HG03097 (cell line): ENCODE measurements around the gene MALT1.
A peak's percentile ranks its signal among the peaks of the same experiment; 100 is the strongest.
"Not testable (repeated sequence)": the region's sequence is repeated elsewhere in the genome, so short reads cannot be mapped to it uniquely, and the experiment has no call there.

ENCODE experiments used
- ATAC-seq: cut with Tn5 transposase; IDR thresholded peaks from one replicate; pipeline ENCODE4 v1.9.1; 2021; ENCODE audit not compliant: unreplicated experiment, low FRiP score

Gene MALT1

DNA sequence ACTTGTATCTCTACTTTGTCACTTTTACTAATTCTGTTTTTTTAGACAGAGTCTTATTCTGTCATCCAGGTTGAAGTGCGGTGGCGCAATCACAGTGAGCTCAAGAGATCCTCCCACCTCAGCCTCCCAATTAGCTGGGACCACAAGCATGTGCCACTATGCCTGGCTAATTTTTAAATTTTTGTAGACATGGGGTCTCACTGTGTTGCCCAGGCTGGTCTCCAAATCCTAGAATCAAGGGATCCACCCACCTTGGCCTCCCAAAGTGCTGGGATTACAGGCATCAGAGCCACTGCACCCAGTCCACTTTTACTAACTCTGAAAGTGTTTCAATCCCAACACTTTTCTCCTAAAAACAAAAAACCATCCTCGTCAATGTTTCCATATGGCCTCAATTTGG lies 94.9 kb downstream of the MALT1 start:
- no peak for ATAC-seq

DNA sequence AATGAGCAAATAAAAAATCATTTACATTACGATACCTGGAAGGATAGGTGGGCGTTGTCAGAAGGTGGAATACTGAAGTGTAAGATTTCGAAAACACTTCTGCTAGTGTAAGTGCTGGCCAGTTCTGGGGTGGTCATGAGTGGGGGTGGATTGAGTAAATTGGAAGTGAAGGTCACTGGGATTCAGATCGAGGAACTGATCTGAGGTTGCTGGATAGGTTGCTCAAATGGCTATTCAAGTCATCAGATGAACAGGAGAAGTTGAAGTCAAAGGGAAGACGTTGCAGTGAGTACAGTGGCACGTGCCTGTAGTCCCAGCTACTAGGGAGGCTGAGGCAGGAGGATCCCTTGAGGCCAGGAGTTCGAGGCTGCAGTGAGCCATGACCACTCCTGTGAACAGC lies 95.7 kb downstream of the MALT1 start:
- ATAC-seq, result no peak

DNA sequence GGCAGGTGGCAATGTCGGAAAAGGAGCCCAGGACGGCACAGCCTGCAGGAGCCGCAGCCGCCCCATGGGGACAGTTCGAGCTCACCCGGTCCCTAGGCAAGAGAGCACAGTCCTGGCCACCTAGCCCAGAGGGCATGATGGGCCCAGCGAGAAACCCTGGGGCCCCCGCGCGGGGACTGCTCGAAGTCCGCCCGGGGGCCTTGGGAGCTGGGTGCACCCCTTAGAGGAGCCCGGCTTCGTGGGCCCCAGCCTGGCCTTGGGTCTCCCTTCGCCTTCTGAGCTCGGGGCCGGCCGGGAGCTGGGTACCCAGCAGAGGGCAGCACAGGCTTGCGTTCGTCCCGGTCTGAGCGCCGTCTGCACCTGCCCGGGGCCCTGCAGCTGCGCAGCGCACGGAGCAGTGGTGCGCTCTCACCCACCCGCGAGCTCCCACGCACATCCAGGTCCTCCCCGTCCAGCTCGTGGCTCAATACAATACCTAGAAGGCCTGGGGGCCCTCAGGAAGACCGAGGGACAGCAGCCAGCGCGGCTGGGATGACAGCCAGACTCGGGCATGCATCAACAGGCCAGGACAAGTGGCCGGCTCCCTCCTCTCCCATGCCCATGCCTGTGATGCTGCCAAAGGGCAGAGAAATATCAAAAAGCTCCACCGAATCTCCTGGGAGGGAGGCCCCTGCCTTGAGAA lies 97.2 kb downstream of the MALT1 start:
- peak; percentile 88 for ATAC-seq

DNA sequence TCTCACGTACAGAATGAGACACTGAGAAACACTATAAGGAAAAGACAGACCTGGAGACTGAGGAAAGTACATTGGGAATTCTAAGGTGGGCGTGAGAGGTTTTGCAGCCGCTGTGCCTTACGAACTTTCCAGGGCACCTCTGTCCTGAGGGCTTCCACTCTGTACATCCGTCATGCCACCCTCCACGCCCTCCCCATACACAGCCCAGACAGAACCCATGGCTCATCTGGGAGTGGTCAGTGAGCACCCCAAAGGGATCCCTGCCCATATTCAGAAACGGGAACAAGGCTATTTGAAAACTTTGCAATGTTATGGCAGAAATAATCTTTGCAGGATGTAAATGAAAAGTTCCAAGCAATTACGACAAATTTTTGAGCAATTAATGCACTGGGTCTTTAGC lies 98.1 kb downstream of the MALT1 start:
- ATAC-seq, result no peak

DNA sequence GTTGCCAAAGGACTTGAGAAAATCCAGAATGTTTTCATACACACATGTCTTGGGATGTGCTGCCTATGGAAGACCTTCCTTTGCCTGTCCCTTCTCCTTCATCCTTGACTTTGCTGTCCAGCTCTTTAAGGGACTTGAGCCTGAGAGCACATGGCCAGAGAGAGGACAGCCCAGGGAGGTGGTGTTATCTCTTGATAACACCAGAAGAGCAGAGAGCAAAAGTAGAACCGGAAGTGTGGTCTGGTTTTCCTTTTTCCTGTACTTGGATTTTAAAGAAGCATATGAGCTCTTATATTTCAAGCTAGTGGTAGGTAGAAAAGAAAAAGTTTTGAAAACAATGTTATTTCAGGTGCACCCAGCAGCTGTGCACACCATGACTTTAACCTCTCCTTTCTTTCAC lies 99.3 kb downstream of the MALT1 start:
- ATAC-seq, result no peak

DNA sequence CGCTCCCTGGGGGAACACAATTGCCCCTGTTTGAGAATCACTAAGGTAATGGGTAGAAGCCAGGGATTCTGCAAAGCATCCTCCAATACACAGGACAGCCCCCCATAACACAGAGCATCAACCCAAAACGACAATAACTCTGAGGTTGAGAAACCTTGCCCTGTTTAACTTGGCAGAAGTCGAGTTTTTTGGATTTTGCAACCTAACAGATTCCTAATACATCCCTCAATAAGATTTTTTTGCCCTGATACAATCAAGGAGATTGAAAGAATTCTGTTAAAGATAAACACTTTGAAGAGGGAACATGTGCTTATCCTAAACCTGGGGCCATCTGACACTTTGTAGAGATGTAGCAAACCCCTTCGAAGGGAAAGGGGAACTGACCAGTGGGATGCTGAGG lies 100.9 kb downstream of the MALT1 start:
- no peak for ATAC-seq

DNA sequence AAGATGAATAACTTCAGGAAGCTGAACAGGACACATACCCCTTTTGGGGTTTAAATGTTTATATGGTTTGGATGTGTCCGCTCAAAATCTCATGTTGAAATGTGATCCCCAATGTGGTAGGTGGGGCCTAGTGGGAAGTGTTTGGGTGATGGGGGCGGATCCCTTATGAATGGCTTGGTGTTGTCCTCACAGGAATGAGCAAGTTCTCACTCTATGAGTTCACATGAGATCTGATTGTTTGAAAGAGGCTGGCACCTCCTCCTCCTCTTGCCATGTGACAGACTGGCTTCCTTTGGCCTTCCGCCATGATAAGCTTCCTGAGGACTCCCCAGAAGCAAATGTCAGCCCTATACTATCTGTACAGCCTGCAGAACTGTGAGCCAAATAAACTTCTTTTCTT lies 104.8 kb downstream of the MALT1 start:
- ATAC-seq, result no peak

DNA sequence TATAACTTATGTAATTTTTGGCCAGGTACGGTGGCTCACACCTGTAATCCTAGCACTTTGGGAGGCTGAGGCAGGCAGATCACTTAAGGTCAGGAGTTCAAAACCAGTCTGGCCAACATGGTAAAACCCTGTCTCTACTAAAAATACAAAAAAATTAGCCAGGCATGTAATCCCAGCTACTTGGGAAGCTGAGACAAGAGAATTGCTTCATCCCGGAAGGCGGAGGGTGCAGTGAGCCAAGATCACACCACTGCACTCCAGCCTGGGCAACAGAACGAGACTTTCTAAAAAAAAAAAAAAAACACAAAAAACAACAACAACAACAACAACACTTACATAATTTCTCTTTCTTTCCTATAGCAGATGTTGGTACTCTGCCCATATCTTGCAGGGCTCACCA lies 105.3 kb downstream of the MALT1 start:
- ATAC-seq, result not testable (repeated sequence)

DNA sequence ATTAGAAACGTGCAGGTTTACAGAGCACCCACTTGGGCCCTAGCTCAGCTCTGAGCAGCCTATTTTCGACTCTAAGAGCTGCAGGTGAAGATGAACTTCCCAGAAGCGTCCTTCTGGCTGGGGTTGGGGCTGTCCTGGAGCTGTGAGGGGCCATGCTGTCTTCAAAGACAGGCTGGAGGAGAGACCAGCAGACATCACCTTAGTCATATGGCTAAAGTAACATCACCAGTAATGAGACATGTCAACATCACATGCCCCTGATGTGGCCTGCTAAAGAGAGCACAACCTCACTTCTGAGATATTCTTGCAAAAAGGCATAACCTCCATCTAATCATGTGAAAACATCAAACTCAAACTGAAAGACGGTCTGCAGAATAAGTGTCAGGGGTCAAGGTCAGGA lies 106.2 kb downstream of the MALT1 start:
- no peak for ATAC-seq

DNA sequence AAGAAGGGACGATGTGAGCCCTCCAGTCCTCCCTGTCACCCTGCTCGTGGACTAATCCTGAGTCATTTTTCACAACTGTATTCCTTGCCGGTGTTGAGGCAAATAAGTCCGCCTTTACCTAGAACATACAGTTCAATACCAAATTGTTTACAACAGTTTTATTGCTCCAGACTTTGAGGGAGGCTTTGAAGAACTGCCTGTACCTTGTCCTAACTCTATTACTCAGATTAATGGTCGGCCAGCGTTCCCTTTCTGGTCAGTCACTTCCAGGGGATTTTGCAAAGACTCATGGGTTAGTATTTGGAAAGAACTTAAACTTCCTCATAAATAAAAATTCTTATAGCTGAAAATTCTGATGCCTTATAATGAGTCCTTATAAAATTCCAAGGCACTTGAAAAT lies 108.3 kb downstream of the MALT1 start:
- ATAC-seq, result no peak

DNA sequence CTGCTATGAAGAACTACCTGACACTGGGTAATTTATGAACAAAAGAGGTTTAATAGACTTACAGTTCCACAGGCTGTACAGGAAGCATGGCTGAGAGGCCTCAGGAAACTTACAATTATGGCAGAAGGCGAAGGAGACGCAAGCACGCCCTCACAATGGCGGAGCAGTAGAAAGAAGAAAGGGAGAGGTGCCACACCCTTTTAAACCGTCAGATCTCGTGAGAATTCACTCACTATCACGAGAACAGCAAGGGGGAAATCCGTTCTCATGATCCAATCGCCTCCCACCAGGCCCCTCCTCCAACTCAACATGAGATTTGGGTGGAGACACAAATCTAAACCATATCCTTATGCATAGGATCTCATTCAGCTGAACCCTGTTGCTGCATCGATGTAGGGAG lies 108.8 kb downstream of the MALT1 start:
- no peak for ATAC-seq

DNA sequence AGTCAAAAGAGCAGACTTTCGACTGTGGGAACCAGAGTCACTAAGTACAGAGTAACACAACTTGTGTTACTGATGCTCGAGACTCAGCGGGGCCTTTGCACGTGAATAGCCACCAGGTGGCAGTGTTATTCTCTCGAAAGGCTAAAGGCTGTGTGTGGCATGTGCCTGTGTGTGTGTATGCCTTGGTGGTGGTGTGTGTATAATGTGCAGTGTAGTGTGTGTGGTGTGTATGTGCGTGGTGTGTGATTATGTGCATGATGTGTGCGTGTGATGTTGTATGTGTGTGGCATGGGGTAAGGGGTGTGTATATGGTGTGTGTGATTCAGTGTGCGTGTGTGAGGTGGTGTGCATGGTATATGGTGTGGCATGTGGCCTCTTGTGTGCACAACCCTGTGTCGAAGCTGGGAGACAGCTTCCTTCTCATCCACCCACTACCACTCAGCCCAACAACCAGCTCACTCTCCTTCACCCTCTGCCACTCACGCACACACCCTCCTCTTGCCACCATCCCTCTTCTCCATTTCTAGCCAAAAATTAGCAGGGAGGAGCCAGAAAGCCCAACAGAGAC lies 110.4 kb downstream of the MALT1 start:
- ATAC-seq, result peak; percentile 57

DNA sequence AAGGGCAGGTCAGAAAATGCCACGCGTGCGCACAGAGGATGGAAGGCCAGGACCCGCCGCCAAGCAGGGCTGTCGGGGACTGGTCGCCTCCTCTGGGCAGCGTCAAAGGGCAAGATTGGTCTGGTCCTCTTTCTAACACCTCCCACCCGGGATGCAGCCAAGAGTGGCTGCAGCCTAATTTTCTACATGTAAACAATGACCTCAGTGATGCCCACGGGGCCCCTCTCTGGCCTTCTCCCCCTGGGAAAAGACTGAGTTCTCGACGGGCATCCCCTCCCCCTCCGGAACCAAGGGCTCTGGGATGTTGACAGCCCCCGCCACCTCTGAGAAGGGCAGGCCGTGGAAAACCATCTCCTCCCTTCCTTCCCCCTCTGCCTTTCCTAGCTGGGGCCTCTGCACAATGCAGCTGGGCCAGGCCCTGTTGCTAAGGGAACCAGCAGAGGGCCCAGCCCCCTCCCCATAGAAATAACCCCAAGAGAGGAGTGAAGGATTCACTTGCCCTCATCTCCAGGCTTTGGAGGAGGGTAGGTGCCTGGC lies 113.4 kb downstream of the MALT1 start:
- no peak for ATAC-seq

DNA sequence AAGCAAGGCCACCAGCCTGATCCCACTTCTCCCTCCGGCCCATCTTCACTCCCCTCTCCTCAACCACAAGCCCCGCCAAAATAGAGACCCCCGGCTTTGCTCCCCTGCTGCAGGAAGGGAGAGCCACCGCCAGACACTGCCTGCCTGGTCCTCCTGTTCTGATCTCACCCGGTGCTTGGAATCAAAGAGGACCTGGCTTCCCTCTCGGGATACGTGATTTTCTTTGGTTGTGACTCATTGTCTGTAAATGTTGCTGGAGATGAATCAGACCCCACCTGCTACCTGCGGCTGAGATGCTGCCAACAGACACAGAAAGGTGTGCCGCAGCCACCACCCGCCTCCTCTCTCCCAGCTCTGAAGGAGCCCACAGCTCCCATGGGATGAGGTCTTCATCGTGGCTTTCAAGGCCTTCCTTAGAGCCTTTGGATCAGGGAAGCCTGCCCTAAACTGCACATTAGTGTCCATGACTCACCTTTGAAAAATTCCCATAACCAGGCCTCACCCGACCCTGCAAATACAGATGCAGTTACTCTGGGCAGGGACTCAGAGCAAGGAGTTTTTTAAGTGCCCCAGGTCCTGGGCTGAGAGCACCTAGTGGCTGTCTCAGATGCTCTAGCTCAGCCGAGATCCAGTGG lies 114.0 kb downstream of the MALT1 start:
- ATAC-seq, result no peak

DNA sequence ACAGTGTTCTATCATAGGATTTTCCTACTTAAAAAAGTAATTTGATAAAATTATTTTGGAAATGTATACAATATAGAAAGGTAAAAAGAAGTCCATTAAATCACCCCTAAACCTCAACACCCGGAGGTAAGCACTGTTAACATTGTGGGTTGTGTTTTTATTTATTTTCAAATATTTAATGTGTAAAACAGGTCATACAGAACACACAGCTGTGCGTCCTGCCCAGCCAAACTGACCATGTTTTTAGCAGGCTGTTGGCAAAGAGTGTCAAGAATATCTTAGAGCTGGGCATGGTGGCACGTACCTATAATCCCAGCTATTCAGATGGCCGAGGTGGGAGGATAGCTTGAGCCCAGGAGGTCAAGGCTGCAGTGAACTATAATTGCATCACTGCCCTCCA lies 114.6 kb downstream of the MALT1 start:
- no peak for ATAC-seq

DNA sequence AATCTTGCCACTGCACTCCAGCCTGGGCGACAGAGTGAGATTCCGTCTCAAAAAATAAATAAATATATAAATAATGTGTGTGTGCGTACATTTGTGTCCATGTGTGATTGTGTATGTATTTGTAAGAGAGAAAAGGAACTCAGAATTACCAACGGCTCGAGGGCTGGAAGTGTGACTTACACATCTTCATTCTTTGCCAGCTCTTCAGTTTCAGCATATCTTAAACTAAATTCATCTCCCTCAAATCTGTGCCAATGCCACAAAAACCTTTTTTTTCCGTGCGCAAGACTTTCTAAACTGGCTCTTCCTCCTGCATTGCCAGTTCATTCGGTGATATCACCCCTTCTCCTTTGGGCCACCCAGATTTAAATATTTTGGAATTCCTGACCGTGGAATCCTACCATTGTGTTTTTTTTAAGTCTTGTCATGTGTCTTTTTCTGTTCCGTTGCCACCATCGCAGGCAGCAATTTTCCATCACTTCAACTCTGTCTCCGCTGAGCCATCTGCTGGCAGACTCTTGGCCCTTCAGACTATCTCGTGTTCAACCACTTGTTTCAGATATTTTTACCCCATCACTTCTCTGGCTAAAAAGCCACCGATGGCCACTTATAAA lies 116.4 kb downstream of the MALT1 start:
- no peak for ATAC-seq

DNA sequence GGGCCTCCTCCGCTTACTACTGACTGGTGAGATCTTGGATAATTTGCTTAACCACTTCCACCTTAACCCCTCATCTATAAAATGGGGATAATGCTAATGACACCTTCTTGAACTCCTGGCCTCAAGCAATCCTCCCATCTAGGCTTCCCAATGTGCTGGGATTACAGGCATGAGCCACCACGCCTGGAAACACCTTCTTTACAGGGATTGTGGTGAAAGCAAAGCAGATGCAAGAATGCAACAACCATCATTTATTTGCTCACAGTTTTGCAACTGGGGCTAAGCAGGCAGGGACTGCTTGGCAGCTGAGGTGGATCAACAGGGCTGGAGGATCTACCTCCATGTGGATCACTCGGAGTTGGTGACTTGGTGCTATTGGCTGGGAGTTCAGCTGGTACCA lies 117.2 kb downstream of the MALT1 start:
- ATAC-seq, result no peak

DNA sequence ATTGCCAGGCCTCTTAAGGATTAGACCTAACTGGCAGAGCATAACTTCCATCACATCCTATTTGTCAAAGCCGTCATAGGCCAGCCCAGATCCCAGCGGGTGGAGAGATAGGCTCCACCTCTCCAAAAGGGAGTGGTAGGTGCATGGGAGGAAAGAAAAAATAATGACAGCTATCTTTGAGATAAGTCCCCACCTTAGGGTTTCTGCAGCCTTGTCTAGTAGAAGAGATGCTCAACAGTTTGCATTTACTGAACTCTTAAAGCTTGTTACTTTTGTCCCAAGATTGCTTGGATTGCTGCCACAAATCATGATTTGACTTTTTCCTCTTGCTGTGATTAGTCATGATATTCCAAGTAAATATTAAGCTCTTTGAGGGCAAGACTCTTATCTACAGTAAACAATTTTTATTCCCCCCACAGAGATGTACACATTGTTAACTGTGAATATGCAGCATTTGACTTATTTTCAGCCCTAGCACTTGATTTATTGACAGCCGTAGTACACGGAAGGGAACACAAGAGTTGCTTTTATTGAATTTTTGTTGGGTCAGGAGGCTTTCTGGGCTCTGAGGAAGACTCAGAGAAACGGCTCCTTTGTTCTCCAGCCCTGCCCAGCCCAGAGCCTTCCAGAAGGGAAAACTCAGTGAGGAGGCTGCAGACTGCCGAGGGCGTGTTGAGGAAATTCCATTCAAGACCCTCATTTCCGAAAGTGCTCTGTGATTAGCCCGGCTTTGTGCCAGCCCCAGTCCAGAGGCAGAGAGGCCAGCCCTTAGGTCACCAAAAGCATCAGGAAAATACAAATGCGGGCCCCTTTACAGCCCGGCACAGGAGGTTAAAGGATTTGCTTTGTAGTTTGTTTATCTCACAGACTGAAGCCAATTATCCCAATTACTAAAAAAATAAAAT lies 118.0 kb downstream of the MALT1 start:
- no peak for ATAC-seq

DNA sequence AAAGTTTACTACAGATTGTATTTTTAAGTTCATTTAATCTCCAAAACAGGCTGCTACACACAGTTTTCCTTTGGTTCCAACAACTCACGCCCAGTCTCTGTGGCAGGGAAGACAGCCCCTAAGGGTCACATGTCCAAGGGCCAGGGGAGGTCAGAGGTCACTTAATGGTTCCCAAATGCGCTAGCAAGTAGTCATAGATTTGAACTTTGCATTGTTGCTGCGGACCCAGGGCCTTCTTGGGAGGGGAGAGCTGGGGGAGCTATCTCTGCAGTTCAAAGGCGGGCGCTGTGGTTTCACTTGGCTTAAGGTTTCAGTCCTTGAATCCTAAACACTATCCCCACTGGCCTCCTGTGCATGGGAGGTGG lies 118.6 kb downstream of the MALT1 start:
- ATAC-seq, result no peak

DNA sequence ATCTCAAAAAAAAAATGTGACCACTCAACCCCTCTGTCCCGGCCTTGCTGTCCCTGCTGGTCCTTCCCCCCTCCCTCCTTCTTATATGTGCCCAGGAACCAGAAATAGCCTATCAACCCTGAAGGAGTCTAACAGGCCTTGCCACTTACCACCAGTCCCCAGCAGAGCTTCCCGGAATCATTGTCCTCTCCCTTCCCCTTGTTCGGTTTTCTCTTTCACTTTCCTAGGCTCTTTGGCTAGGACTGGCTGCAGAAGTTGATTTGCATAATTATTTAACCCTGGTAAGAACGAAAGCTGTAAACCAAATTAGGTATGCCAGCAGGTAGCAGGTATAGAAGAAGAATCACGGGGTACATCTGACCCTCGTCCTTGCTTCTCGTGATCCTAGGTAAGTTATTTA lies 120.8 kb downstream of the MALT1 start:
- peak; percentile 92 for ATAC-seq

DNA sequence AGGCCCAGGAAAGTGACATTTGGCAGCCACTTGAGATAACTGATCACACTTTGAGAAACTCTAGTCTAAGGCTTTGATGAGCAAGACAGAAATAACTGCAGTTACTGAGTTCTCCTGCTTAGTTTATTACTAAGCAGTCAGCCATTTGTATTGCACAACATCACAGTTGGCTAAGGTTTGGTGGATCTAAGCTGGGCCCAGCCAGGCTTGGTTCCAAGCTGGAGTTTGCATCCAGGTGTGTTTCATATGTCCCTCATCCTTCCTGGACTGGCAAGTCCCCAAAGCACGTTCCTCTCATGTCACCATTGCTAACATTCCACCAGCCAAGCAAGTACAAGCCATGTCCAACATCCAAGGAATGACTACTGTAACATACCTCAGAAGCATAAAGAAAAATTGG lies 122.1 kb downstream of the MALT1 start:
- ATAC-seq, result no peak
